HepG2 (cell line): ENCODE results near the gene COA7.

Source experiments
- HDAC2 ChIP-seq: sonication (generic); formaldehyde crosslinking; IDR thresholded peaks from 2 replicates; pipeline ENCODE4 v1.4.0; 2020; ENCODE audit warnings: missing genetic modification reagents
- HOXA3 ChIP-seq: sonication (generic); formaldehyde crosslinking; IDR thresholded peaks from 2 replicates; pipeline ENCODE4 v1.5.0; 2020; ENCODE audit warnings: missing genetic modification reagents
- KDM2A ChIP-seq: sonication (generic); formaldehyde crosslinking; IDR thresholded peaks from 2 replicates; pipeline ENCODE4 v1.4.0; 2020; ENCODE audit warnings: low read depth, missing genetic modification reagents, borderline replicate concordance
- MED8 ChIP-seq: sonication (generic); formaldehyde crosslinking; IDR thresholded peaks from 2 replicates; pipeline ENCODE4 v1.8.1; 2023; ENCODE audit warnings: mild to moderate bottlenecking, missing genetic modification reagents; ENCODE audit not compliant: insufficient replicate concordance
- PRPF4 ChIP-seq: fragments of 200-400 bp; formaldehyde crosslinking; IDR thresholded peaks from 2 replicates; pipeline ENCODE4 v1.6.1; 2016; ENCODE audit warnings: low read length, low read depth; ENCODE audit not compliant: poor library complexity, severe bottlenecking
- SRF ChIP-seq: IDR thresholded peaks from 2 replicates; pipeline ENCODE4 v1.6.1; 2011; ENCODE audit warnings: mild to moderate bottlenecking, low read depth, low read length, moderate library complexity
- TCF12 ChIP-seq, 2 experiments: fragments of 450-650 bp in 1 of 2; sonication (generic) in 1 of 2; formaldehyde crosslinking in 1 of 2; IDR thresholded peaks; 2 replicates each; pipeline versions ENCODE4 v1.6.1 to v1.8.0; 2017 to 2022; ENCODE audit warnings: antibody characterized with exemption in 1 of 2, mild to moderate bottlenecking in 1 of 2, missing genetic modification reagents in 1 of 2, moderate library complexity in 1 of 2
- ZNF609 ChIP-seq: sonication (generic); formaldehyde crosslinking; IDR thresholded peaks from 2 replicates; pipeline ENCODE4 v1.4.0; 2020; ENCODE audit warnings: mild to moderate bottlenecking, missing genetic modification reagents, borderline replicate concordance
- TF ChIP-seq, protein P1 (sequence below): sonication (generic); formaldehyde crosslinking; IDR thresholded peaks from 2 replicates; pipeline ENCODE4 v1.4.0; 2020; ENCODE audit warnings: missing genetic modification reagents
- TF ChIP-seq, protein P2 (sequence below): sonication (generic); formaldehyde crosslinking; IDR thresholded peaks from 2 replicates; pipeline ENCODE4 v1.5.0; 2020; ENCODE audit warnings: mild to moderate bottlenecking, missing genetic modification reagents, moderate library complexity
- TF ChIP-seq, protein P3 (sequence below): sonication (generic); formaldehyde crosslinking; IDR thresholded peaks from 2 replicates; pipeline ENCODE4 v1.4.0; 2020; ENCODE audit warnings: low read depth, missing genetic modification reagents

- TF ChIP-seq KDM2A (CRISPR knock-in tag) = no peak
- no peak for TF ChIP-seq PRPF4
- TF ChIP-seq HOXA3 (CRISPR knock-in tag) = no peak
- no peak for TF ChIP-seq ZNF609 (CRISPR knock-in tag)
- no peak for TF ChIP-seq SRF
- TF ChIP-seq, protein P1, sequence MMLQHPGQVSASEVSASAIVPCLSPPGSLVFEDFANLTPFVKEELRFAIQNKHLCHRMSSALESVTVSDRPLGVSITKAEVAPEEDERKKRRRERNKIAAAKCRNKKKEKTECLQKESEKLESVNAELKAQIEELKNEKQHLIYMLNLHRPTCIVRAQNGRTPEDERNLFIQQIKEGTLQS (CRISPR knock-in tag) = no peak
- TF ChIP-seq TCF12 (IDR thresholded peaks at IDR 0.05) = no peak
- no peak for TF ChIP-seq TCF12 (CRISPR knock-in tag; IDR thresholded peaks at IDR 0.05)
- TF ChIP-seq, protein P2, sequence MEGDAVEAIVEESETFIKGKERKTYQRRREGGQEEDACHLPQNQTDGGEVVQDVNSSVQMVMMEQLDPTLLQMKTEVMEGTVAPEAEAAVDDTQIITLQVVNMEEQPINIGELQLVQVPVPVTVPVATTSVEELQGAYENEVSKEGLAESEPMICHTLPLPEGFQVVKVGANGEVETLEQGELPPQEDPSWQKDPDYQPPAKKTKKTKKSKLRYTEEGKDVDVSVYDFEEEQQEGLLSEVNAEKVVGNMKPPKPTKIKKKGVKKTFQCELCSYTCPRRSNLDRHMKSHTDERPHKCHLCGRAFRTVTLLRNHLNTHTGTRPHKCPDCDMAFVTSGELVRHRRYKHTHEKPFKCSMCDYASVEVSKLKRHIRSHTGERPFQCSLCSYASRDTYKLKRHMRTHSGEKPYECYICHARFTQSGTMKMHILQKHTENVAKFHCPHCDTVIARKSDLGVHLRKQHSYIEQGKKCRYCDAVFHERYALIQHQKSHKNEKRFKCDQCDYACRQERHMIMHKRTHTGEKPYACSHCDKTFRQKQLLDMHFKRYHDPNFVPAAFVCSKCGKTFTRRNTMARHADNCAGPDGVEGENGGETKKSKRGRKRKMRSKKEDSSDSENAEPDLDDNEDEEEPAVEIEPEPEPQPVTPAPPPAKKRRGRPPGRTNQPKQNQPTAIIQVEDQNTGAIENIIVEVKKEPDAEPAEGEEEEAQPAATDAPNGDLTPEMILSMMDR (CRISPR knock-in tag) = no peak
- TF ChIP-seq, protein P3, sequence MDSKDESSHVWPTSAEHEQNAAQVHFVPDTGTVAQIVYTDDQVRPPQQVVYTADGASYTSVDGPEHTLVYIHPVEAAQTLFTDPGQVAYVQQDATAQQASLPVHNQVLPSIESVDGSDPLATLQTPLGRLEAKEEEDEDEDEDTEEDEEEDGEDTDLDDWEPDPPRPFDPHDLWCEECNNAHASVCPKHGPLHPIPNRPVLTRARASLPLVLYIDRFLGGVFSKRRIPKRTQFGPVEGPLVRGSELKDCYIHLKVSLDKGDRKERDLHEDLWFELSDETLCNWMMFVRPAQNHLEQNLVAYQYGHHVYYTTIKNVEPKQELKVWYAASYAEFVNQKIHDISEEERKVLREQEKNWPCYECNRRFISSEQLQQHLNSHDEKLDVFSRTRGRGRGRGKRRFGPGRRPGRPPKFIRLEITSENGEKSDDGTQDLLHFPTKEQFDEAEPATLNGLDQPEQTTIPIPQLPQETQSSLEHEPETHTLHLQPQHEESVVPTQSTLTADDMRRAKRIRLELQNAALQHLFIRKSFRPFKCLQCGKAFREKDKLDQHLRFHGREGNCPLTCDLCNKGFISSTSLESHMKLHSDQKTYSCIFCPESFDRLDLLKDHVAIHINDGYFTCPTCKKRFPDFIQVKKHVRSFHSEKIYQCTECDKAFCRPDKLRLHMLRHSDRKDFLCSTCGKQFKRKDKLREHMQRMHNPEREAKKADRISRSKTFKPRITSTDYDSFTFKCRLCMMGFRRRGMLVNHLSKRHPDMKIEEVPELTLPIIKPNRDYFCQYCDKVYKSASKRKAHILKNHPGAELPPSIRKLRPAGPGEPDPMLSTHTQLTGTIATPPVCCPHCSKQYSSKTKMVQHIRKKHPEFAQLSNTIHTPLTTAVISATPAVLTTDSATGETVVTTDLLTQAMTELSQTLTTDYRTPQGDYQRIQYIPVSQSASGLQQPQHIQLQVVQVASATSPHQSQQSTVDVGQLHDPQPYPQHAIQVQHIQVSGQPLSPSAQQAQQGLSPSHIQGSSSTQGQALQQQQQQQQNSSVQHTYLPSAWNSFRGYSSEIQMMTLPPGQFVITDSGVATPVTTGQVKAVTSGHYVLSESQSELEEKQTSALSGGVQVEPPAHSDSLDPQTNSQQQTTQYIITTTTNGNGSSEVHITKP (CRISPR knock-in tag) = no peak
- TF ChIP-seq MED8 (CRISPR knock-in tag) = no peak
- TF ChIP-seq HDAC2 (CRISPR knock-in tag) = no peak
These were observed 17.8 kb downstream of the COA7 start for GRCh38 chr1:52680353-52680752.
